Heart left ventricle (tissue), 16 donors: Measurements from ENCODE around the gene MYO6. TPM values are rescaled to one million over a fixed set of nuclear protein-coding genes. Genes with fewer than 3 reads are reported as not detected.

Experiments used
- ATAC-seq, 4 donors: fragments of 200-7000 bp; cut with Tn5 transposase; one replicate each; pipeline ENCODE4 v1.9.1; 2020 to 2022; ENCODE audit warnings: moderate library complexity in 4 of 4, mild to moderate bottlenecking in 3 of 4, moderate number of reproducible peaks in 1 of 4
- DNase-seq, 5 donors: peaks; one replicate each; pipeline ENCODE4 v3.0.0-alpha.2; 2020
- H3K27ac ChIP-seq, 12 donors: fragments of 200-600 bp; sonication (generic) in 4 of 12; one replicate each; pipeline versions ENCODE4 v1.5.0 to v1.8.0; 2016 to 2022; ENCODE audit warnings: mild to moderate bottlenecking in 2 of 12
- H3K27me3 ChIP-seq, 9 donors: fragments of 200-600 bp; sonication (generic) in 2 of 9; one replicate each; pipeline versions ENCODE4 v1.5.1 to v1.8.0; 2016 to 2022; ENCODE audit warnings: mild to moderate bottlenecking in 3 of 9
- H3K36me3 ChIP-seq, 9 donors: fragments of 200-600 bp; sonication (generic) in 2 of 9; one replicate each; pipeline versions ENCODE4 v1.5.0 to v1.8.0; 2018 to 2022; ENCODE audit warnings: mild to moderate bottlenecking in 2 of 9
- H3K4me1 ChIP-seq, 12 donors: fragments of 200-600 bp; sonication (generic) in 4 of 12; one replicate each; pipeline versions ENCODE4 v1.5.0 to v1.8.0; 2016 to 2022; ENCODE audit warnings: mild to moderate bottlenecking in 3 of 12
- H3K4me3 ChIP-seq, 12 donors: fragments of 200-600 bp; sonication (generic) in 4 of 12; one replicate each; pipeline versions ENCODE4 v1.5.0 to v1.8.0; 2017 to 2022; ENCODE audit warnings: mild to moderate bottlenecking in 9 of 12, moderate library complexity in 4 of 12
- H3K9me3 ChIP-seq, 12 donors: fragments of 200-600 bp; sonication (generic) in 4 of 12; one replicate each; pipeline versions ENCODE4 v1.5.0 to v1.8.0; 2016 to 2022; ENCODE audit warnings: mild to moderate bottlenecking in 1 of 12
- CTCF ChIP-seq, 12 donors: fragments of 200-600 bp; sonication (generic) in 4 of 12; IDR thresholded peaks; one replicate each; pipeline versions ENCODE4 v1.5.0 to v1.8.0; 2018 to 2022; ENCODE audit warnings: antibody characterized with exemption in 12 of 12, mild to moderate bottlenecking in 5 of 12
- POLR2A ChIP-seq, 2 donors: fragments of 450-650 bp; IDR thresholded peaks; one replicate each; pipeline ENCODE4 v1.6.1; 2017; ENCODE audit warnings: antibody characterized with exemption in 2 of 2, mild to moderate bottlenecking in 2 of 2, moderate library complexity in 2 of 2
- WGBS, 4 donors: extraction: QIAGEN DNeasy Blood & Tissue Kit in 2 of 4; methylation state at CpG; one replicate each; pipeline versions ENCODE4 v1.1.5 to v1.1.7; 2013 to 2018; 5-methylcytosine and 5-hydroxymethylcytosine counted together
- intact Hi-C, 10 donors: fragments of 100-400 bp; cut with DNase I; formaldehyde crosslinking; loops; one replicate each; pipeline versions ENCODE4 v1.11.1 to v1.14.2; 2022
- polyA plus RNA-seq, 2 donors: library from polyadenylated mRNA; stranded (reverse); fragments of 200-250 nt; gene quantifications; one replicate each; pipeline ENCODE4 v1.2.3, GENCODE V29; 2013
- total RNA-seq, 9 donors: library from RNA; depleted of rRNA in 2 of 9; stranded (reverse); fragments of >200 nt in 2 of 9; fragmentation: NEBNext Ultra II Directional in 3 of 9; extraction: Animal tissue kit (Norgen Biotek cat#: 25700) in 3 of 9; gene quantifications; one replicate each; pipeline versions ENCODE4 v1.1.0 to v1.2.4, GENCODE V29; 2016 to 2023
- donor health status: ischemic (EF 13 %, LVEDD 7.1; RV severe dilation, severe dysfunction).
- donor health status: healthy with polysubstance abuse.
- donor health status: DM: no; HTN: yes; CAD: no.
- donor health status: DM: no; HTN: no; CAD: no.
- donor health status: ischemic (EF 25% LVEDD 6.9; RV normal size, moderate dysfunction).
- donor health status: ischemic (EF 25% LVEDD 5.7; RV mildly dilated, moderate dysfunction).
- donor health status: healthy.
- donor health status: DM: yes; HTN: yes; CAD: no.
- donor health status: ischemic (EF 35%, LVEDD 5.7; RV mildly dilated, moderate dysfunction).
- donor health status: nonischemic (EF 11% LVEDD 7.7; RV severe dilation, severe dysfunction).
- donor health status: DM: yes; HTN: yes; CAD: no.
- donor health status: PGD.
- donor health status: ischemic (EF 29% LVEDD 5.4; RV normal size, mild dysfunction).
- donor health status: nonischemic (EF 23%, LVEDD 6.1; RV moderate dilation, normal function).

The MYO6 gene
- total and polyA plus RNA-seq, 11 donors: 3.1 to 9.5 (median 5.8) TPM

- no peaks in the 10 kb centered on the region for H3K9me3 ChIP-seq
- no peak overlapping the region for H3K4me3 ChIP-seq
- H3K27me3 ChIP-seq: peaks cover 0 to 3% (median 0%) of the 10 kb centered on the region in 9 donors
- intact Hi-C loops: no loop called here
- TF ChIP-seq POLR2A (IDR thresholded peaks at IDR 0.05) (no peak), CTCF (IDR thresholded peaks at IDR 0.05) (no peak)
- no peak for DNase-seq
- peaks cover 0 to 5% (median 0%) of the 10 kb centered on the region in 9 donors for H3K36me3 ChIP-seq
- H3K4me1 ChIP-seq: peaks cover 0 to 18% (median 2%) of the 10 kb centered on the region in 12 donors
- H3K27ac ChIP-seq: no peak overlapping the region
- ATAC-seq: no peak
- WGBS, 4 donors: 95 to 98% (median 97%) methylated on average over 8 of the region's 8 CpGs
Observed at GRCh38 chr6:75762063-75762462, 13.0 kb downstream of the MYO6 start.

GRCh38 chr6:75766387-75766786 lies 17.3 kb downstream of the MYO6 start:
- H3K4me1 ChIP-seq: no peaks in the 10 kb centered on the region
- H3K4me3 ChIP-seq: no peak overlapping the region
- intact Hi-C loops: no loop called here
- H3K27me3 ChIP-seq: no peaks in the 10 kb centered on the region
- DNase-seq (no peak), ATAC-seq (no peak)
- no peak for TF ChIP-seq POLR2A (IDR thresholded peaks at IDR 0.05)
- no peak for TF ChIP-seq CTCF (IDR thresholded peaks at IDR 0.05)
- H3K9me3 ChIP-seq: no peaks in the 10 kb centered on the region
- no peak overlapping the region for H3K27ac ChIP-seq
- peaks cover 0 to 5% (median 0%) of the 10 kb centered on the region in 9 donors for H3K36me3 ChIP-seq

- Histone ChIP-seq H3K4me3 (no peak overlapping the region), H3K27me3 (no peaks in the 10 kb centered on the region)
- intact Hi-C loops: no loop called here
Observed at GRCh38 chr6:75770844-75771243, 21.8 kb downstream of the MYO6 start.

GRCh38 chr6:75775219-75775618 lies 26.2 kb downstream of the MYO6 start:
- WGBS, 4 donors: 47 to 61% (median 54%) methylated on average over 3 of the region's 3 CpGs
- peak in 2 of 5 donors; percentile 21 to 32 for DNase-seq
- H3K27me3 ChIP-seq: no peaks in the 10 kb centered on the region
- no peak overlapping the region for H3K4me3 ChIP-seq
- no peak overlapping the region for H3K27ac ChIP-seq
- no peaks in the 10 kb centered on the region for H3K9me3 ChIP-seq
- ATAC-seq: peak in 3 of 4 donors; percentile 22 to 59 (median 57)
- H3K36me3 ChIP-seq: no peaks in the 10 kb centered on the region
- TF ChIP-seq CTCF (IDR thresholded peaks at IDR 0.05) (no peak), POLR2A (IDR thresholded peaks at IDR 0.05) (no peak)
- intact Hi-C loops: no loop called here
- peaks cover 0 to 7% (median 0%) of the 10 kb centered on the region in 12 donors for H3K4me1 ChIP-seq

More at GRCh38 chr6:75770844-75771243, 21.8 kb downstream of the MYO6 start:
- peaks cover 0 to 7% (median 0%) of the 10 kb centered on the region in 12 donors for H3K4me1 ChIP-seq
- TF ChIP-seq CTCF (IDR thresholded peaks at IDR 0.05) (no peak), POLR2A (IDR thresholded peaks at IDR 0.05) (no peak)
- H3K36me3 ChIP-seq: no peaks in the 10 kb centered on the region
- H3K27ac ChIP-seq: no peak overlapping the region
- no peak for ATAC-seq
- WGBS, 4 donors: 90 to 99% (median 93%) methylated on average over 5 of the region's 5 CpGs
- no peaks in the 10 kb centered on the region for H3K9me3 ChIP-seq
- DNase-seq: no peak
